ENCODE measurements around the gene ALPI.

ALPI gene

DNA sequence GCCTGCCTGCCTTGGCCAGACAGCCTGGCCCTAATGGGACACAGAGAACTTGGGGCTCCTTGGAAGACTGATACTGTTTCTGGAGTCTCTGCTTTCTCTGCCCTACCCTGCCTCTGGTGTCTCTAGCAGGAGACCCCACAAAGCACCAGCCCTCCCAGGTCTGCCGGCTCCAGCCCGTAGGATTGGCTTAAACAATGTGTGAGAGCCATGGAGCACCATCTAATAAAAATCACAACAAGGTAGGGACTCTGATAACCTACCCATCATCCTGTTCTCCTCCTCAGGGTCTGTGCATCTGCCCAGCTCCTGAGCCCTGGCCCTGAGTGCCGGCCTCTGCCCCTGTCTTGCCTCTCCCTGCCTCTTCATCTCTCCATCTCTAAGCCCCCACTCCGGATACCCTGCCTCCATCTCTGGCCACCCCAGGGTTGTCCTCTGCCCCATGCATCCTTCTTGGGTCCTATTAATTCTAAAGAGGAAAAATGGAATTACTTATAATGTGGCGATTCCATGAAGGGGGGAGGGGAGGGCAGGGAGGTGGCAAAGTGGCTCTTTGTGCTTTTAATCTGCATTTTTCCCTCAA, 32.9 kb downstream of the ALPI start:
- no peak for DNase-seq (ENCODE audit: low read depth)
- no peak overlapping the region for H3K4me3 ChIP-seq (ENCODE audit: control insufficient read depth, low read depth, low read length)
- TF ChIP-seq, protein P1, sequence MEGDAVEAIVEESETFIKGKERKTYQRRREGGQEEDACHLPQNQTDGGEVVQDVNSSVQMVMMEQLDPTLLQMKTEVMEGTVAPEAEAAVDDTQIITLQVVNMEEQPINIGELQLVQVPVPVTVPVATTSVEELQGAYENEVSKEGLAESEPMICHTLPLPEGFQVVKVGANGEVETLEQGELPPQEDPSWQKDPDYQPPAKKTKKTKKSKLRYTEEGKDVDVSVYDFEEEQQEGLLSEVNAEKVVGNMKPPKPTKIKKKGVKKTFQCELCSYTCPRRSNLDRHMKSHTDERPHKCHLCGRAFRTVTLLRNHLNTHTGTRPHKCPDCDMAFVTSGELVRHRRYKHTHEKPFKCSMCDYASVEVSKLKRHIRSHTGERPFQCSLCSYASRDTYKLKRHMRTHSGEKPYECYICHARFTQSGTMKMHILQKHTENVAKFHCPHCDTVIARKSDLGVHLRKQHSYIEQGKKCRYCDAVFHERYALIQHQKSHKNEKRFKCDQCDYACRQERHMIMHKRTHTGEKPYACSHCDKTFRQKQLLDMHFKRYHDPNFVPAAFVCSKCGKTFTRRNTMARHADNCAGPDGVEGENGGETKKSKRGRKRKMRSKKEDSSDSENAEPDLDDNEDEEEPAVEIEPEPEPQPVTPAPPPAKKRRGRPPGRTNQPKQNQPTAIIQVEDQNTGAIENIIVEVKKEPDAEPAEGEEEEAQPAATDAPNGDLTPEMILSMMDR (IDR thresholded peaks at IDR 0.05; ENCODE audit: control insufficient read depth, insufficient read depth, low read depth, low read length, missing control alignments) = no peak

DNA sequence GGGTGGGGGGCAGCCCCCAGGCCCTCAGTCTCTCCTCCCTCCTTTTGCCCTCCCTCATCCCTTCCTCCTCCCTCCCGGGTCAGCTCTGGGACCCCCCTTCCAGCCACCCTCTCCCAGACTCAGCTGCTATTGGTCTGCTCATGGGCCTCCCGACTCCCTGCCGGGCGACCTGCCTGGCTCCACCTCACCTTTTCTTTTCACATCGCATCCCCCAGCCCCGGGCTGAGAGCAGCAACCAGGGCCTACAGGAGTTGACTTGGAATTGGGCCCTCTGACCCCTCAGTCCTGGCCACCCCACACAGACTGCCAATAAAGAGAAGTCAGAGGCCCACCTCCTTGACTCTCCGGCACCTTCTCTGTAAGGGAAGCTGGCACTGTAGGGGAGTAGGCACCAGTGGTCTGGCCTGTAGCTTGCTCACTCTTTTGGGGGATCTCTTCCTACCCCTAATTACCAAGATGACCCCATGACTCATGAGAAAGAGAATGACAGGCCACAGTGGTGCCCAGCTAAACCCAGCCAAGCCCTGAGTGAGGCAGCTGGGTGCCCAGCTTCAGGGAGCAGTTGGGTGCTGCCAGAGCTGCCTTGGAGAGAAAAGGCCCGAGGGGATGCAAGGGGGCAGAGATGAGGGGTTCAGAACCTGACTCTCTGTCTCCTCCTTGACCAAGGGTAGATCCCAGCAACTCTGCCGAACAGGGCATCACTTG, 33.7 kb downstream of the ALPI start:
- TF ChIP-seq, protein P1 (IDR thresholded peaks at IDR 0.05; ENCODE audit: control insufficient read depth, insufficient read depth, low read depth, low read length, missing control alignments) = no peak
- DNase-seq (ENCODE audit: low read depth) = no peak
- no peak overlapping the region for H3K4me3 ChIP-seq (ENCODE audit: control insufficient read depth, low read depth, low read length)

GRCh38 chr2:232490221-232491138, 34.5 kb downstream of the ALPI start:
- TF ChIP-seq, protein P1 (IDR thresholded peaks at IDR 0.05; ENCODE audit: control insufficient read depth, insufficient read depth, low read depth, low read length, missing control alignments) = no peak
- no peak for DNase-seq (ENCODE audit: low read depth)
- no peak overlapping the region for H3K4me3 ChIP-seq (ENCODE audit: control insufficient read depth, low read depth, low read length)

- no peak for DNase-seq (ENCODE audit: low read depth)
- no peak overlapping the region for H3K4me3 ChIP-seq (ENCODE audit: control insufficient read depth, low read depth, low read length)
- TF ChIP-seq, protein P1 (IDR thresholded peaks at IDR 0.05; ENCODE audit: control insufficient read depth, insufficient read depth, low read depth, low read length, missing control alignments) = no peak
These were observed 35.3 kb downstream of the ALPI start for GRCh38 chr2:232491139-232491780.

DNA sequence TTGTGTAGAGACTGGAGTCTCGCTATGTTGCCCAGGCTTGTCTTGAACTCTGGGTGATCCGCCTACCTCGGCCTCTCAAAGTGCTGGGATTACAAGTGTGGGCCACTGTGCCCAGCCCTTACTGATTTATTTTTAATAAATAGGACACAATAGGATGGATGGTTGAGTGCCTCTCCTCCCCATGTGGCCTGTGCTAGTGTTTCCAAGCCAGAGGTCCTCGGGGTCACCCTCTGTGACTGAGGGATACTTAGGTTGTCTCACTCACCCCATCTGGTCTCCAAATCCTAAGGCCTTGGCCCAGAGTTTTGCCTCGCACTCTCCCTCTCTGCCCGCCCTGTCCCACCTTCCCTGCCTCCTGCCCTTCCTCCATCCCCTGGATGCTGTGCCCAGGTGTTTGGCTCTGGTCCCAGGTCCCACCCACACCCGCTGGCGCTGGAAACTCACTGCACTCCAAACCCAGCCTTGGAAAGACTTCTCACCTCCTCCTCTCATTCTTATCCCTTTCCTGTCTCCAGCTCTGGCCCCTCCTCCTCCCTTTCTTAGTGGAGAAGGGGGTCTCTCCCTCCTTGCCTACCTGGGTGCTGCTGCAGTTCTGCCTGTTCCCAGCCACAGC, 36.4 kb downstream of the ALPI start:
- no peak for DNase-seq (ENCODE audit: low read depth)
- H3K4me3 ChIP-seq (ENCODE audit: control insufficient read depth, low read depth, low read length) = no peak overlapping the region
- TF ChIP-seq, protein P1 (IDR thresholded peaks at IDR 0.05; ENCODE audit: control insufficient read depth, insufficient read depth, low read depth, low read length, missing control alignments) = no peak

Data from AG09309 (cell line).